Measurements from ENCODE around the gene BNIP3. TPM values are rescaled to one million over a fixed set of nuclear protein-coding genes. Genes with fewer than 3 reads are reported as not detected.

The BNIP3 gene
- total RNA-seq, 1 donor from 2014 or later: 112 TPM

- Mint-ChIP-seq H3K27me3 (ENCODE audit: low read depth, unreplicated experiment) (no peaks in the 10 kb centered on the region), H3K4me1 (ENCODE audit: low read depth, unreplicated experiment) (peaks cover 41% of the 10 kb centered on the region), H3K9me3 (ENCODE audit: unreplicated experiment) (peaks cover 2% of the 10 kb centered on the region), H3K27ac (ENCODE audit: unreplicated experiment) (peak overlapping the region; percentile 81), H3K36me3 (ENCODE audit: low read depth, unreplicated experiment) (peaks cover 18% of the 10 kb centered on the region), H3K4me3 (ENCODE audit: unreplicated experiment) (peak overlapping the region; percentile 66)
- no peak overlapping the region for H2AFZ ChIP-seq (ENCODE audit: low read depth, low read length)
- H3K4me1 ChIP-seq (ENCODE audit: insufficient read depth, low read length): peaks cover 18% of the 10 kb centered on the region
- no peaks in the 10 kb centered on the region for H3K36me3 ChIP-seq (ENCODE audit: insufficient read depth, low read length)
- H3K4me2 ChIP-seq (ENCODE audit: low read length): peak overlapping the region; percentile 64
- TF ChIP-seq EZH2 (IDR thresholded peaks at IDR 0.05; ENCODE audit: insufficient read depth, low read length) (no peak), CTCF (IDR thresholded peaks at IDR 0.05; ENCODE audit: insufficient read depth, low read depth, low read length) (peak; percentile 6)
- no peaks in the 10 kb centered on the region for H3K9me3 ChIP-seq (ENCODE audit: insufficient read depth, low read depth, low read length)
- no peak for DNase-seq (ENCODE audit: low read depth)
- peak overlapping the region; percentile 7 for H3K9ac ChIP-seq (ENCODE audit: low read length)
- no peak overlapping the region for H3K4me3 ChIP-seq (ENCODE audit: insufficient read depth, low read depth, low read length)
- H3K27me3 ChIP-seq (ENCODE audit: insufficient read depth, low read length): no peaks in the 10 kb centered on the region
- H3K79me2 ChIP-seq (ENCODE audit: insufficient read depth, low read length): peaks cover 100% of the 10 kb centered on the region
- FAIRE-seq: no peak
- H3K27ac ChIP-seq (ENCODE audit: low read depth, low read length): peak overlapping the region; percentile 60
- peaks cover 92% of the 10 kb centered on the region for H4K20me1 ChIP-seq (ENCODE audit: insufficient read depth, low read length)
Measured at GRCh38 chr10:131929122-131929845, 52.4 kb downstream of the BNIP3 start.

DNA sequence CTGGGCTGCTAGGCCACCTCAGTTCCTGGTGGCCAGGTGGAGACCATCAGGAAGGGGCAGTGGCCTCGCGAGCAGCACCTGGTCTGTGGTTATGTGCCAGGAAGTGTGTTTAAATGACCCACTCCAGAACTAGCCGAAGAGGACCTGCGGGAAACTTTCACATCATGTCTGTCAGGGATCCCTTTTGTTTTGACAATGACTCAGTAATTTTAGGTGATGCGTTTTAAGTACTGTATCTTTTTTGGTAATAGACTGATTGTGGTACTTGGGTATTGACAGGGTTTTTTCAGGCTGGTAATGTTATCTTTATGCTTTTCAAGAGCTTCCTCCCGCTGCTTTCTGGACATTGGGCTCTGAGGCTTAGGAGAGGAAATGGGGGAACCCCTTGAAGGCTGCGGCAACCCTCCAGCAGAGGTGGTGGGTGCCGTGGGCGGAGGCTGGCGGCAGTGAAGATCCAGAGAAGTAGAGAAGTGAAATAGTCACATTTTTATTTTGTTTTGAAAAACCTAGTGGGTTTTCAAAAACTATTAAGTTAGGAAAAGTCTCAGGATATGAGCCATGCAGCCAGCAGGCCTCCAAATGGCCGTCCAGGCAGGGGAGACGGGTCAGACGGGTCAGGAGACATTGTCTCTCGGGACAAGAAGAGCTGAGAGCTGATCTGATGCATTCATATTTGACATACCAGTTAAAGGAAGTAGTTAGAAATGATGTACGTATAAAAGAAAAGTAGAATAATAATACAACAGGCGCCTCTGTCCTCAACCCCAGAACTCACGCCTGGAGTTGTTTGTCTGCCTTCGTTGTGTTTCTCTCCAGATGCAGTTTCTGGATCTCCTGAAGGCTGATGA lies 53.3 kb downstream of the BNIP3 start:
- DNase-seq (ENCODE audit: low read depth): peak; percentile 34
- peaks cover 91% of the 10 kb centered on the region for H4K20me1 ChIP-seq (ENCODE audit: insufficient read depth, low read length)
- peak overlapping the region; percentile 18 for H3K4me3 Mint-ChIP-seq (ENCODE audit: unreplicated experiment)
- no peaks in the 10 kb centered on the region for H3K27me3 ChIP-seq (ENCODE audit: insufficient read depth, low read length)
- peaks cover 40% of the 10 kb centered on the region for H3K4me1 Mint-ChIP-seq (ENCODE audit: low read depth, unreplicated experiment)
- TF ChIP-seq CTCF (IDR thresholded peaks at IDR 0.05; ENCODE audit: insufficient read depth, low read depth, low read length): no peak
- no peak for TF ChIP-seq EZH2 (IDR thresholded peaks at IDR 0.05; ENCODE audit: insufficient read depth, low read length)
- H3K27ac ChIP-seq (ENCODE audit: low read depth, low read length): peak overlapping the region; percentile 60
- no peak overlapping the region for H2AFZ ChIP-seq (ENCODE audit: low read depth, low read length)
- H3K4me3 ChIP-seq (ENCODE audit: insufficient read depth, low read depth, low read length): peak overlapping the region; percentile 12
- H3K79me2 ChIP-seq (ENCODE audit: insufficient read depth, low read length): peaks cover 100% of the 10 kb centered on the region
- H3K9ac ChIP-seq (ENCODE audit: low read length): peak overlapping the region; percentile 7
- H3K9me3 ChIP-seq (ENCODE audit: insufficient read depth, low read depth, low read length): no peaks in the 10 kb centered on the region
- H3K27me3 Mint-ChIP-seq (ENCODE audit: low read depth, unreplicated experiment): no peaks in the 10 kb centered on the region
- peaks cover 18% of the 10 kb centered on the region for H3K36me3 Mint-ChIP-seq (ENCODE audit: low read depth, unreplicated experiment)
- no peaks in the 10 kb centered on the region for H3K9me3 Mint-ChIP-seq (ENCODE audit: unreplicated experiment)
- no peaks in the 10 kb centered on the region for H3K36me3 ChIP-seq (ENCODE audit: insufficient read depth, low read length)
- H3K27ac Mint-ChIP-seq (ENCODE audit: unreplicated experiment): peak overlapping the region; percentile 81
- H3K4me1 ChIP-seq (ENCODE audit: insufficient read depth, low read length): peaks cover 18% of the 10 kb centered on the region
- H3K4me2 ChIP-seq (ENCODE audit: low read length): peak overlapping the region; percentile 64
- no peak for FAIRE-seq

Data from astrocyte (in vitro differentiated cells and primary cell).